NCI-H2029 (cell line): ENCODE data around the gene TMEM121.
"Not testable (repeated sequence)": the region's sequence is repeated elsewhere in the genome, so short reads cannot be mapped to it uniquely, and the experiment has no call there.

Experiments
- DNase-seq: peaks from one replicate; lab custom pipeline; 2025; lab: John Stamatoyannopoulos, UW

TMEM121 gene

DNA sequence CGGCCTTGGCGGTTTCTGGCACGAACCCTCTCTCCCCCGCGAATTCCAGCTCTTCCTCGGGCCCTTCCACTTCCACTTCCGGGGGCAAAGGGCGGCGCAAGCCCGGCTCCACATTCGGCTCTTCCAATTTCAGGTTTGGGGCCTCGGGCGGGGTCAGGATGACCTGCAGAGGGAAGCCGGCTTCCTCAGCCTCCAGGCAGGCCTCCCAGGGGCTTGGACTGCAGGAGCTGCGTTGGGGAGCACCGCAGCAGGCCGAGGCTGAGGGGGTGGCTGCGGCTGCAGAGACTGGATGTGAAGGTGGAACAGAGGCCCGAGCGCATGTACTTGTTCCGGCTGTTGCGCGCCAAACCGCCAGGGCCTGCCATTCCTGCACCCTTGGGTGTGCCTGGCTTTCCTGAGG is 20.7 kb downstream of the TMEM121 start:
- not testable (repeated sequence) for DNase-seq

DNA sequence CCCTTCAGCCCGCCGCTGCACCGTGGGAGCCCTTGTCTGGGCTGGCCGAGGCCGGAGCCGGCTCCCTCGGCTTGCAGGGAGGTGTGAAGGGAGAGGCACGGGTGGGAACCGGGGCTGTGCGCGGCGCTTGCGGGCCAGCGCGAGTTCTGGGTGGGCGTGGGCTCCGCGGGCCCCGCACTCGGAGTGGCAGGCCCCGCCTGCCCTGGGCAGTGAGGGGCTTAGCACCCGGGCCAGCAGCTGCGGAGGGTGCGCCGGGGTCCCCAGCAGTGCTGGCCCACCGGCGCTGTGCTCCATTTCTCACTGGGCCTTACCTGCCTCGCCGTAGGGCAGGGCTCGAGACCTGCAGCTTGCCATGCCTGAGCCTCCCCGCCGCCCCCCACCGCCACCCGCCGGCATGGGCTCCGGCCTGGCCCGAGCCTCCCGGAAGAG is 21.4 kb downstream of the TMEM121 start:
- DNase-seq, result no peak

DNA sequence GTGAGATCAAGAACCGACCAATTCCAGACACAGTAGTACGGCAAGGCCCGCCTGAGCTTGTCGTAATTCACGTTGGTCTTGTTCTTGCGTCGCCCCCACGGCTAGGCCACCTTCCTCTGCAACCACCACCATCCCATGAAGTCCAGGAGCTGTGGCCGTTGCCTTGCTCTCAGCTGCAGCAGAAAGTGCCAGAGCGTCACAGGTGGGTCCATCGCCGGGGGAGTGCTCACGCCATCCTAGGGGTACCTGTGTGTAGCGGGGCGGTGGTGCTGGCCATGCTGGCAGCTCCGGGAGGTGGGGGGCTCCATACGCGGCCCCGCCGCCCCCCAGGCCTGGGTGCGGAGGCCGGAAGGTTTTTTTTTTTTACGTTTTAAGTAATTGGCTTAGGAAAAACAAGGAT is 23.1 kb downstream of the TMEM121 start:
- no peak for DNase-seq

DNA sequence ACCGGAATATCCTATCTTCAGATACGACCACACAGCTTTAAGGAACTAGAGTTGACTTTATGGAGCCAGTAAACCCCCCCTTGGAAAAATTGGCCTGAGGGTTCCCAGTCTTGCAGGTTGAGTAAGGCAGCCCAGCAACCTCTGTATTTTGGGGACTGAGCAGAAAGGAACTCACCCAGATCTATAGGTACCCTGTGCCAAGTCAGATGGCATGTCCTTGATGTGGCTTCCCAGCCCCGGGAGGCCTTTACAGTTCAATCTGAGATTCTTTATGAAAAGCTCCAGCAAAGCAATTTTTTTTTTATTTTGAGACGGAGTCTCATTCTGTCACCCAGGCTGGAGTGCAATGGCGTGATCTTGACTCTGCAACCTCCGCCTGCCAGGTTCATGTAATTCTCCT is 27.6 kb downstream of the TMEM121 start:
- DNase-seq, result no peak

DNA sequence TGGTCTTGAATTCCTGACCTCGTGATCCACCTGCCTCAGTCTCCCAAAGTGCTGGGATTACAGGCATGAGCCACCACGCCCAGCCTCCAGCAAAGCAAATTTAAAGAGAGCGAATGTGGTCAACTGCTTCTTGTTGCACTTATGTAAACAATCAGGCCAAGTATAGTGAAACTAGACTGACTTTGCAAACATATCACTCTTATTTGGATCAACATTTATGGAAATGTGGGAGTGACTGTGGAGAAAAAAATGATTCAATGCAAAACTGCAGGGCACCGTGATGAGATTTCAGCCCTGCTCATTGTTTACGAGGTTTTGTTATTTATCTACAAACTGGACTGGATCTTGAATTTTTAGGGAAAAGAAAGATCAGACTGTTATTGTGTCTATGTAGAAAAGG is 28.1 kb downstream of the TMEM121 start:
- DNase-seq, result no peak

DNA sequence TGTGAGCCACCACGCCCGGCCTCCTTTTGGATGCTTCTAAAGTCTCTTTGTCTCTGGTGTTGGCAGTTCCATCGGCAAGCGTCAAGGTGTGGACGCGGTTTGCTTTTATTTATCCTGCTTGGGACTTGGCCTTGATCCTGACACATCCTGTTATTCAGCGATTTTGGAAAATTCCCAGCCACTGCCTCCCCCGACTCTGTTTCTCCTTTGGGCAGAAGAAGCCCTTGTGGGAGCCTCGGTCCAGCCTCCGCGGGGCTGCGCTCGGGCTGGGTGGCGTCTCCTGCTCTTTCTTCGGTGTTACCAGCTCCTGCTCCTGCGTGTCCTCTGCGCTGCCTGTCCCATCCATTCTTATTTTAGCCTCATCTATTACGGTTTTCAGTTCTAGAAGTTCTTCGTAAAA is 31.3 kb downstream of the TMEM121 start:
- not testable (repeated sequence) for DNase-seq

DNA sequence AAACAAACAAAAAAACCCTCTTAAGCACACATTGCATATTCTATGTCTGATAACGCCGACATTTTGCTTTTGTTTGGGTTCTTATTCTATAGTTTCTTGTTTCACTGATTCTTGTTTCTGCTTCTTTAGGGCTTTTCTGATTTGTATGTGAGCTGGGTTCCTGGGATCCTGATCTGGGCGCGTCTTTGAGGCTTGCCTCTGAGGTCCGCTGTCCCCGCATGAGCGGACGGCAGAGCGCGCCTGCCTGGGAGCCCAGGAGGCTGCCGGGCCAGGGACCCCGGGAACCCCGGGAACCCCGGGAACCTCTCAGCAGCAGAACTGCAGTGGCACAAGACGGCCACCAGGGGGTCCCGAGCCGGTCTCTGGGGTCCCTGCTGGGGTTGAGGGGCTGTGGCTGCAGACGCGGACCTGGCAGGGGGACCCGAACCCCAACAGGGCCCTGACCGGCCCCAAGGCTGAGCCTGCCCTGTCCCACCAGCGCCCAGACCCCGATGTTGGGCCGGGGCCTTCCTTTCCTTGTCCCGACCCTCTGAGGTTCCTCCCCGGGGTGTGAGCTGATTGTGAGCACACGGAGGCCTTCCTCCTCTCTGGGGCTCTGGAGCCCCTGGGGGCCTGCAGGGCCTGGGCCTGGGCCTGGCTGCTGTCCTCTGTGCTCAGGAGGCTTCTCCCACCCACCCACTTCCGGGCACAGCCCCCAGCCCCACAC is 32.2 kb downstream of the TMEM121 start:
- not testable (repeated sequence) for DNase-seq

DNA sequence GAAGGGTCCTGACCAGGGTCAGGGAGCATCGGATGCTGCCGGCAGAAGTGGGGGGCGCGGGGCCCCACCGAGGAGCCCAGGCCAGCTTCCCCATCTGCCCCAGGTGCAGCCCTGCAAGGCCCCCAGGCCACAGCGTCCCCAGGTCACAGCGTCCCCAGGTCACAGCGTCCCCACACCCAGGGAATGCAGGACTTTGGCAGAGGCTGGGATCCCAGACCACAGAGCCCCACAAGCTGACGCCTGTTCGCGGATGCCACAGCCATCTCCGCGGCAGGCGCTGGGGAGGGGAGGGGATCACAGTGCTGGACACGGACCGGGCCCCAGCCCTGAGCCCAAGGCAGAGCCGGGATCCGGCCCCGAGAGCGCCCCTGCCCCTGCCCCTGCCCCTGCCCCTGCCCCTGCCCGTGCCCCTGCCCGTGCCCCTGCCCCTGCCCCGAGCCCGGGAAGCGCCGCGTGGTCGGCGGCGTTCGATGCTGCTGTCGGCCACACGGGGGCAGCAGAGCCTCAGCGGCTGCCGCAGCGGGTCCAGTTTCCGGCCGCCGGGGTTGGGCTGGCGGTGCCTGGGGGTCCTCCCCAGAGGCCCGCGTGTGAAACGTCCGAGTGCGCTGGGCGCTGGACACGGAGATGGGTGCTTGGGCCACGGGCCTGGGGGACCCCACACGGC is 33.1 kb downstream of the TMEM121 start:
- DNase-seq, result not testable (repeated sequence)

DNA sequence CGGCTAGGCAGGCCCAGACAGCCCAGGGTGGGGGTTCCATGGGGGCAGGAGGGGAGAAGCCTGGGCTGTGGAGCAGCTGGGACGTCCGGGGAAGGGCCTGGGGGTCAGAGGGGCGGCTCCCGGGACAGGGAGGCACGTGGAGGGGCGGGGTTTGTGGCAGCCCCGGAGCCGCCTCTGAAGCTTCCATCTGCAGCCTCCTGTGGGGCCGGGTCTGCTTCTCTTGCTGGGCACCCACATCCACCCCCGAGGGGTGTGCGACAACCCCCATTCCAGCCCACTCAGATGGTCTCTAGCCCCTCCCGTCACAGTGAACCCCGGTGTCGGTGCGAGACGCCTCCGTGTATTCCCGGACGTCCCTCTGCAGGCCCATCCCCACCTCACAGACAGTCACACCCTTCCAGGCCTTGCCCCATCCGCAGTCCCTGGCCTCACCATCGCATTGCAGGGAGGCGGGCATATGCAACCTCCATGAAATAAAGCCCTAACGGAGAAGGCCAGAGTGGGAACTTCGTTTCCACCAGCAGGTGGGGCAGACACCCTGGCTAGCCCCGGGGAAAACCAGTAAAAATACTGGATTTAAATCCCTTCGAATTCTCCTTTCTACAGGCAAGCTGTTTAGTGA is 33.8 kb downstream of the TMEM121 start:
- DNase-seq, result not testable (repeated sequence)

DNA sequence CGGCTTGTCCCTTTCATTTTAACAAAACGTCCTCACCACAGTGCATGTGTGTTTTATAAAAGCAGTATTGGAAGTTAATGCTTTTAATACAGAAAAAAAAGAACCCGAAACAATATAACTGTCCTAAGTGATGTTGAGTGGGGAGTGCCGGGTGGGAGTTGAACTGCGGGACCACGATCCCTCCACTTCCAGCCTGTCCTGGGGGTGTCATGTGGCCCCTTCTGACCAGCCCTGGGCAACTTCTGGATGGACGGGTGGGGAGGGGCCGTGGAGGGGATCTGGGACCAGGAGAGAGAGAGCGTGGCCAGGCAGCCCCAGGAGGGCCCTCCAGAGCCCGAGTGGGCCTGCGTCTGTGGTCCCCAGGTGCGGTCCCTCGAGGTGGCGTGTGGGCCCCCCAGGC is 35.0 kb downstream of the TMEM121 start:
- DNase-seq, result not testable (repeated sequence)

DNA sequence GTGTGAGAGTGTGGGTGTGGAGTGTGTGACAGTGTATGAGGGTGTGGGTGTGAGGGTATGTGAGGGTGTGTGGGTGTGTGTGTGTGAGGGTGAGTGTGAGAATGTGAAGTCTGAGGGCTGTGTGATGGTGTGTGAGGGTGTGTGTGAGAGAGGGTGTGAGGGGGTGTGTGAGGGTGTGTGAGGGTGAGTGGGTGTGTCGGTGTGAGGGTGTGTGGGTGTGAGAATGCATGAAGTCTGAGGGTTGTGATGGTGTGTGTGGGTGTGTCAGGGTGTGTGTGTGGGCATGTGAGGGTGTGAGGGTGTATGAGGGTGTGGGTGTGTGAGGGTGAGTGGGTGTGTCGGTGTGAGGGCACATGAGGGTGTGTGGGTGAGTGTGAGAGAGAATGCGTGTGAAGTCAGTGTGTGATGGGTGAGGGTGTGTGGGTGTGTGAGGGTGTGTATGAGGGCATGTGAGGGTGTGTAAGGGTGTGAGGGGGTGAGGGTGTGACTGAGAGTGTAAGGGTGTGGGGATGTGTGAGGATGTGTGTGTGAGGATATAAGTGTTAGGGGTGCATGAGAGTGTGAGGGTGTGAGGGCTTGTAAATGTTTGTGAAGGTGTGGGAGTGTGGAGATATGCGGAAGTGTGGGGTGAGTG is 36.4 kb downstream of the TMEM121 start:
- no peak for DNase-seq

DNA sequence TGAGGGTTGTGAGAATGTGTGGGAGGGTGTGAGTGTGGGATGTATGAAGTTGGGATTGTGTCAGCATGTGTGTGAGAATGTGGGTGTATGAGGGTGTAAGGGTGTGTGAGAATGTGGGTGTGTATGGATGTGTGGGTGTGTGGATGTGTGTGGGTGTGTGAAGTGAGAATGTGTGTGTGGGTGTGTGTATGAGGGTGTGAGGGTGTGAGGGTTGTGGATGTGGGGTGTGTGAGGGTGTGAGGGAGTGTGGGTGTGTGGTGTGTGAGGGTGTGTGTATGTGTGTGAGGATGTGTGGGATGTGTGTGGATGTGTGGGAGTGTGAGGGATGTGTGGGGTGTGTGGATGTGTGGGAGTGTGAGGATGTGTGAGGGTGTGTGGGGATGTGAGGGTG is 37.0 kb downstream of the TMEM121 start:
- DNase-seq, result no peak

DNA sequence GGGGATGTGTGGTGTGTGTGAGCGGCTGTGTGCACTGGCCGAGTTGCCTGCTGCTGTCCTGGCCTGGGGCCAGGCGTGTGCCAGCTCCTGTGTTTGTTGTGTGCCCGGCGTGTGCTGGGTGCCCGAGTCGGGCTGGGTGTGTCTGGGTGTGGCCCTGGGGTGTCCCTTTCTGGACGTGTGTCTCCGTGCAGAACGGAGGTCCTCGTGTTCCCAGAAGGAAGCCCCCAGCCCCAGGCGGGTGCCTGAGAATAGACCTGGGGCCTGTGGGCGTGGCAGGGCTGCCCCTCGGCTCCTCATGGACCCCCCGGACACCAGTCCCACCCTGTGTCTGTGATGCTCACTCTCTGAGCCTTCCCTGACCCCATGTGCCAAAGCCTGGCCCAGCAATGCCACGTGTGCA is 38.2 kb downstream of the TMEM121 start:
- not testable (repeated sequence) for DNase-seq

DNA sequence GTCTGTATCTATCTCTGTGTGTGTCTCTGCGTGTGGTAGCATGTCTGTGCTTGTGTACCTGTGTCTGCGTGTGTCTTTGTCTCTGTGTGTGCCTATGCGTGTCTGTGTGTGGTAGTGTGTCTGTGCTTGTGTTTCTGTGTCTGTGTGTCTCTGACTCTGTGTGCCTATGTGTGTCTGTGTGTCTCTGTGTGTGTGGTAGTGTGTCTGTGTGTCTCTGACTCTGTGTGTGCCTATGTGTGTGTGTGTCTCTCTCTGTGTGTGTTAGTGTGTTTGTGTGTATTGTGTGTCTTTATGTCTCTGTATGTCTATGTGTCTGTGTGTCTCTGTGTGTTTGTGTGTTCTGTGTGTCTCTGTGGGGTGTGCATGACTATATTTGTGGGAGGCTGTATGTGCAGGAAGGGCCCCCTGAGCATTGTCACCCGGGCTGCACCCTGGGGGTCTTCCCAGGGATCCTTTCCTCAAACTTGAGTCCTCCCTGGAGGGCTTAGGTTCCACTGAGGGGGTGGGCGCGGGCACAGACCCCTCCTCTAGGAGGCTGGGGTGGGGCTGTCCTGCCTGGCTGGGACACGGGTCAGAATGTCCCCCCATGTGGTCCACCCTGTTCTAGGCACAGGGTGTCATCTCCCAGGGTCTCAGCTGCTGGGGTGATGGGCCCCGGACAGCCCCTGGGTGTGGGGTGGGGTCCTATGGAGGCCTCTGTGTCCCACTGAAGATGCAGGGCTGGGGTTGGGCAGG is 39.0 kb downstream of the TMEM121 start:
- DNase-seq, result not testable (repeated sequence)

DNA sequence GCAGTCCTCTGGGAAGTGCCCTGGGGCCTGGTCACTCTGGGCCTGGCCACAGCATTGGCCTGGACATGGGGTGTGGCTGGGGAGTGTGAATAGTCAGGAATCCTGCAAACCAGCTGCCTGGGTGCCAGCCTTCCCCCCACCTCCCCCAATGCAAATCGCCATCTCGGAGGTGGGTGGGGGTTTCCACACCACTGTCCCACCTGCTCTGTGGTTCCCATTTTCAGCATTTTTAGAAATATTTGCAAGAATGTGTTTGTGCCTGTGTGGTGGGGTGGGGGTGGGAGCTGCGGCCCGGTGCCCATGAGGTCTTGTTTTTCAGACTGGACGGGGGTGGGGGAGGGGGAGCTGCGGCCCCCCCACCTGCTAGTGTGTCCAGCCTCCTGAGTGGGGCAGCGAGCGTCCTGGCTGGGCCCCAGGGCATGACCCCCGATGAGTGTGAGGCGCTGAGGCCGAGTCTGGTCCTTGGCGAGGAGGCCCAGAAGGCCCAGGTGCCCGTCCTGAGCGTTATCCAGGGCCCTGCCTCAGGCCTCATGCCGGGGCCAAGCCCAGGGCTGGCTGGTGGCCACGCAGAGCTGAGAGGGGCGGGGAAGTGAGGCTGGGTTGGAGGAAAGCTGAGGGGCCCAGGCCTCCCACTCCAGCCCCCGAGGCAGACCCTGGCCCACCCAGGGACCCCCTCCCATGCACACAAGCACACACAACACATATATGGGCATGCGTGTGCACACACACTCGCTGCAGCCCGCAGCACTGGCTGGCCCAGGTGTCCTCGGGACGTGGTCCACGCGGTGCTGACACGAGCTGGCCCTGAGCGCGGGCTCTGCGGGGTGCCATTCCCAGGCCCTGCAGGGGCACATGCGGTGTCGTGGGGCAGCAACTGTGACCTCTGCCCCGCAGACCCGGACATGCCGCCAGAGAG is 40.1 kb downstream of the TMEM121 start:
- DNase-seq, result not testable (repeated sequence)

DNA sequence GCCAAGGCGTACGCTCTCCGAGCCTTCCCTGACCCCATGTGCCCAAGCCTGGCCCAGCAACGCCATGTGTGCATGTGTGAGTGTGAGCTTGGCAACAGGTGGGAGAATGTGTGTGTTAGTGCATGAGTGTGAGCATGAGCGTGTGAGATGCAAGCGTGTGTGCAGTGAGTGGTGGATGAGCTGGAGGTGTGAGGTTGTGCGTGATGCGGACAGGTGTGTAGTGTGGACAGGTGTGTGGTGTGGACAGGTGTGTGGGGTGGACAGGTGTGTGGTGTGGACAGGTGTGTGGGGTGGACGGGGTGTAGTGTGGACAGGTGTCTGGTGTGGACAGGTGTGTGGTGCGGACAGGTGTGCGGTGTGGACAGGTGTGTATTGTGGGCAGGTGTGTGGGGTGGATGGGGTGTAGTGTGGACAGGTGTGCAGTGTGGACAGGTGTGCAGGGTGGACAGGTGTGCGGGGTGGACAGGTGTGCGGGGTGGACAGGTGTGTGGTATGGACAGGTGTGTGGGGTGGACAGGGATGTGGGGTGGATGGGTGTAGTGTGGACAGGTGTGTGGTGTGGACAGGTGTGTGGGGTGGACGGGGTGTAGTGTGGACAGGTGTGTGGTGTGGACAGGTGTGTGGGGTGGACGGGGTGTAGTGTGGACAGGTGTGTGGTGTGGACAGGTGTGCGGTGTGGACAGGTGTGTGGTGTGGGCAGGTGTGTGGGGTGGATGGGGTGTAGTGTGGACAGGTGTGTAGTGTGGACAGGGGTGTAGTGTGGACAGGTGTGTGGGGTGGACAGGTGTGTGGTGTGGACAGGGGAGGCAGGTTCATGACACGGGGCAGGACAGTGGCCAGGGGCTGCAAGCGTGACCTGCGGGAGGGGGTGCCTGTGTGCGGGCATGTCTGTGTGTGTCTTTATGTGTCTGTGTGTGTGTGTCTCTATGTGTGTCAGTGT is 41.1 kb downstream of the TMEM121 start:
- not testable (repeated sequence) for DNase-seq

DNA sequence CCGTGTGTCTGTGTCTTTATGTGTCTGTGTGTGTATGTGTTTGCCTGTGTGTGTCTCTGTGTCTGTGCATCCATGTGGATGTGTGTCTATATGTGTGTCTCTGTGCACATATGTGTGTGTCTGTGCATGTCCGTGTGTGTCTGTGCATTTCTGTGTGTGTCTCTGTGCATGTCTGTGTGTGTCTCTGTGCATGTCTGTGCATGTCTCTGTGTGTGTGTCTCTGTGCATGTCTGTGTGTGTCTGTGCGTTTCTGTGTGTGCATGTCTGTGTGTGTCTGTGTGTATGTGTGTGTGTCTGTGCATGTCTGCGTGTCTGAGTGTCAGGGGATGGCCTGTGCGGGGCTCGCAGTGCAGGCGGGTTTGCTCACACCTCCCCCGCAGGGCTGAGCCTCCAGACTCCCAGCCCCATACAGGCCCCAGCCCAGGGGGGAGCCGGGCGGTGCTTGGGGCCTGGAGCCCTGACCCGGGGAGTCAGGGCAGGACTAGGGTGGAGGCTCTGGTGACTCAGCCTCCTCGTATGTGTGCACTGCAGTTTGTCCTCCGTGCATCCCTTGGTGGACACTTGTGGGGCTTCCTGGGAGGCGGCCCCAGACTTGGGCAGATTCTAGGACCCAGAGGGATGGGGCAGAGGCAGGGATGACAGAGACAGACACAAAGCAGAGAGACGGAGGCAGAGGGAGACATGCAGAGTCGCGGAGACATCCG is 41.9 kb downstream of the TMEM121 start:
- DNase-seq, result not testable (repeated sequence)

DNA sequence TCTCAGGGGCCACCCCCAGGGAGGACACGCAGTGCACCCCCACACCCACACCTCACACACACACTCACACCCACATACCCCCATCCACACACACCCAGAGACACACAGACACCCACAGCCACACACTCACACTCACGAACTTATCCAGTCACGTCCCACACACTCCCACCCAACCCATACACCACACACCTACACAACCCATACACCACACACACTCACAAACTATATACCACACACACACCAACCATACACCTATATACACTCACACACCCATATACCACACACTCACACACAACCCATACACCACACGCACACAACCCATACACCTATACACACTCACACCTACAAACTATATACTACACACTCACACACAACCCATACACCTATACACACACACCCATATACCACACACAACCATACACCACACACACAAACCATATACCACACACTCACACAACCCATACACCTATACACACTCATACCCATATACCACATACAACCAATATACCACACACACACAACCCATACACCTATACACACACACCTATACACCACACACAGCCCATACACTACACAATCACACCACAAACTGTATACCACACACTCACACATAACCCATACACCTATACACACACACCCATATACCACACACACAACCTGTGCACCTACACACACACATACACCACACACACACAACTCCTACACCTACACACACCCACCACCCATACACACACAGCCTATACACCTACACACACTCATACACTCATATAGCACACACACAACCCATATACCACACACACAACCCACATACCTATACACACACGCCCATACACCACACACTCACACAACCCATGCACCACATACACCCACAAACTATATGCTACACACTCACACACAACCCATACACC is 42.7 kb downstream of the TMEM121 start:
- no peak for DNase-seq
